ENCODE measurements around the gene TMEM88. TPM values are rescaled to one million over a fixed set of nuclear protein-coding genes. Genes with fewer than 3 reads are reported as not detected.

TMEM88 gene
- total RNA-seq, 2 experiments from 2014 or later, result 0.78 to 1.5 TPM

- no peak overlapping the region for H3K4me3 Mint-ChIP-seq
- H3K4me1 Mint-ChIP-seq, result peaks cover 3% of the 10 kb centered on the region
- no peak for DNase-seq
- no peaks in the 10 kb centered on the region for H3K27me3 Mint-ChIP-seq
- peaks cover 25% of the 10 kb centered on the region for H3K36me3 Mint-ChIP-seq (ENCODE audit: low read depth)
- POLR2A ChIA-PET, result interaction anchor here (1.4 to 1.7 kb wide), 2 partner anchors 44 kb away, joined by 5 to 10 read pairs; partner anchors contain the start of genes CNTROB and TRAPPC1
- H3K27ac Mint-ChIP-seq, result no peak overlapping the region
- H3K9me3 Mint-ChIP-seq, result no peaks in the 10 kb centered on the region
- CTCF ChIA-PET, result no interaction called here
Observed at GRCh38 chr17:7887038-7887481, 32.2 kb downstream of the TMEM88 start.

- DNase-seq, result peak; percentile 91
- Mint-ChIP-seq H3K4me1 (peaks cover 3% of the 10 kb centered on the region), H3K36me3 (ENCODE audit: low read depth) (peaks cover 27% of the 10 kb centered on the region), H3K4me3 (no peak overlapping the region), H3K27me3 (no peaks in the 10 kb centered on the region), H3K27ac (no peak overlapping the region), H3K9me3 (no peaks in the 10 kb centered on the region)
- ChIA-PET POLR2A (interaction anchor here (1.0 to 1.5 kb wide), 2 partner anchors 31 to 44 kb away, joined by 3 read pairs; partner anchors contain the start of gene NAA38), CTCF (no interaction called here)
Observed at GRCh38 chr17:7887482-7888183, 32.8 kb downstream of the TMEM88 start.

- POLR2A ChIA-PET, result interaction anchor here (0.6 to 1.5 kb wide), 4 partner anchors 10 to 45 kb away, joined by 3 read pairs; partner anchors contain the start of genes NAA38 and RNF227
- H3K9me3 Mint-ChIP-seq, result no peaks in the 10 kb centered on the region
- CTCF ChIA-PET, result no interaction called here
- peaks cover 30% of the 10 kb centered on the region for H3K36me3 Mint-ChIP-seq (ENCODE audit: low read depth)
- peaks cover 3% of the 10 kb centered on the region for H3K4me1 Mint-ChIP-seq
- H3K27me3 Mint-ChIP-seq, result no peaks in the 10 kb centered on the region
- DNase-seq, result peak; percentile 52
- no peak within 1 kb of the TSS for H3K4me3 Mint-ChIP-seq
- no peak within 1 kb of the TSS for H3K27ac Mint-ChIP-seq
Observed at GRCh38 chr17:7888184-7888920, 33.5 kb downstream of the TMEM88 start, which contains the start of gene CHD3. Gene CHD3 (plus strand): TSS chr17:7888789. CDS start chr17:7889001, 212 bp downstream.

GRCh38 chr17:7889166-7889955 lies 34.5 kb downstream of the TMEM88 start:
- DNase-seq, result peak; percentile 33
- ChIA-PET POLR2A (interaction anchor here (0.9 to 1.5 kb wide), 2 partner anchors 26 to 32 kb away, joined by 3 read pairs; partner anchors contain the start of genes NAA38 and RNF227), CTCF (no interaction called here)
- Mint-ChIP-seq H3K27ac (no peak overlapping the region), H3K36me3 (ENCODE audit: low read depth) (peaks cover 41% of the 10 kb centered on the region), H3K4me3 (no peak overlapping the region), H3K9me3 (no peaks in the 10 kb centered on the region), H3K27me3 (no peaks in the 10 kb centered on the region), H3K4me1 (peaks cover 2% of the 10 kb centered on the region)

GRCh38 chr17:7893187-7893880 lies 38.5 kb downstream of the TMEM88 start:
- H3K27ac Mint-ChIP-seq, result no peak overlapping the region
- no peak overlapping the region for H3K4me3 Mint-ChIP-seq
- no peaks in the 10 kb centered on the region for H3K9me3 Mint-ChIP-seq
- POLR2A ChIA-PET, result no interaction called here
- no peak for DNase-seq
- peaks cover 5% of the 10 kb centered on the region for H3K4me1 Mint-ChIP-seq
- no peaks in the 10 kb centered on the region for H3K27me3 Mint-ChIP-seq
- CTCF ChIA-PET, result no interaction called here
- H3K36me3 Mint-ChIP-seq (ENCODE audit: low read depth), result peaks cover 74% of the 10 kb centered on the region

- Mint-ChIP-seq H3K27me3 (no peaks in the 10 kb centered on the region), H3K36me3 (ENCODE audit: low read depth) (peaks cover 82% of the 10 kb centered on the region), H3K9me3 (no peaks in the 10 kb centered on the region), H3K4me1 (peaks cover 5% of the 10 kb centered on the region), H3K27ac (no peak overlapping the region), H3K4me3 (no peak overlapping the region)
- DNase-seq, result no peak
- CTCF ChIA-PET, result no interaction called here
- POLR2A ChIA-PET, result no interaction called here
Observed at GRCh38 chr17:7894226-7894625, 39.4 kb downstream of the TMEM88 start.

- Mint-ChIP-seq H3K4me1 (peaks cover 5% of the 10 kb centered on the region), H3K27me3 (no peaks in the 10 kb centered on the region), H3K4me3 (no peak overlapping the region), H3K9me3 (no peaks in the 10 kb centered on the region), H3K27ac (peak overlapping the region; percentile 32), H3K36me3 (ENCODE audit: low read depth) (peaks cover 83% of the 10 kb centered on the region)
- DNase-seq, result no peak
- POLR2A ChIA-PET, result no interaction called here
- CTCF ChIA-PET, result interaction anchor here (1.2 kb wide), 1 partner anchor 96 kb away, joined by 3 read pairs; no protein-coding TSS in a partner anchor
Observed at GRCh38 chr17:7894866-7895265, 40.0 kb downstream of the TMEM88 start.

- ChIA-PET POLR2A (no interaction called here), CTCF (interaction anchor here (1.1 to 2.5 kb wide), 4 partner anchors 34 to 144 kb away, joined by 3 to 13 read pairs (median 6); partner anchors contain the start of gene NAA38)
- no peak for DNase-seq
- Mint-ChIP-seq H3K36me3 (ENCODE audit: low read depth) (peaks cover 84% of the 10 kb centered on the region), H3K4me1 (peaks cover 5% of the 10 kb centered on the region), H3K27me3 (no peaks in the 10 kb centered on the region), H3K27ac (no peak overlapping the region), H3K4me3 (no peak overlapping the region), H3K9me3 (no peaks in the 10 kb centered on the region)
Observed at GRCh38 chr17:7897090-7897489, 42.2 kb downstream of the TMEM88 start.

GRCh38 chr17:7897773-7898172 lies 42.9 kb downstream of the TMEM88 start:
- peaks cover 88% of the 10 kb centered on the region for H3K36me3 Mint-ChIP-seq (ENCODE audit: low read depth)

GRCh38 chr17:7903154-7904103 lies 48.6 kb downstream of the TMEM88 start:
- POLR2A ChIA-PET, result no interaction called here
- H3K4me1 Mint-ChIP-seq, result no peaks in the 10 kb centered on the region
- no peaks in the 10 kb centered on the region for H3K9me3 Mint-ChIP-seq
- H3K36me3 Mint-ChIP-seq (ENCODE audit: low read depth), result peaks cover 91% of the 10 kb centered on the region
- no peak overlapping the region for H3K27ac Mint-ChIP-seq
- no peak for DNase-seq
- no peak overlapping the region for H3K4me3 Mint-ChIP-seq
- CTCF ChIA-PET, result interaction anchor here (1.5 to 1.7 kb wide), 2 partner anchors 10 to 86 kb away, joined by 3 to 6 read pairs; no protein-coding TSS in a partner anchor
- no peaks in the 10 kb centered on the region for H3K27me3 Mint-ChIP-seq

More at GRCh38 chr17:7897773-7898172, 42.9 kb downstream of the TMEM88 start:
- DNase-seq, result no peak
- POLR2A ChIA-PET, result interaction anchor here (1.1 to 1.2 kb wide), 2 partner anchors 9 to 12 kb away, joined by 3 read pairs; partner anchors contain the start of gene CHD3
- no peaks in the 10 kb centered on the region for H3K9me3 Mint-ChIP-seq
- no peak overlapping the region for H3K4me3 Mint-ChIP-seq
- no peak overlapping the region for H3K27ac Mint-ChIP-seq
- no peaks in the 10 kb centered on the region for H3K27me3 Mint-ChIP-seq
- CTCF ChIA-PET, result interaction anchor here (0.6 to 2.5 kb wide), 6 partner anchors 23 to 143 kb away, joined by 3 to 13 read pairs (median 4); partner anchors contain the start of gene NAA38
- peaks cover 5% of the 10 kb centered on the region for H3K4me1 Mint-ChIP-seq

Measured in activated CD4-positive, alpha-beta memory T cell treated with anti-CD3 and anti-CD28 coated beads, Interleukin-2, amount 10 ng/mL, durations not matched to agents 7 days and 5 days (primary cell).